ENCODE measurements around the gene NXN. TPM values are rescaled to one million over a fixed set of nuclear protein-coding genes. Genes with fewer than 3 reads are reported as not detected.
A peak's percentile ranks its signal among the peaks of the same experiment; 100 is the strongest.
"Not testable (repeated sequence)": the region's sequence is repeated elsewhere in the genome, so short reads cannot be mapped to it uniquely, and the experiment has no call there.

The NXN gene
- total and polyA plus RNA-seq, 2 experiments from 2014 or later, result 8.0 to 41.9 TPM

DNA sequence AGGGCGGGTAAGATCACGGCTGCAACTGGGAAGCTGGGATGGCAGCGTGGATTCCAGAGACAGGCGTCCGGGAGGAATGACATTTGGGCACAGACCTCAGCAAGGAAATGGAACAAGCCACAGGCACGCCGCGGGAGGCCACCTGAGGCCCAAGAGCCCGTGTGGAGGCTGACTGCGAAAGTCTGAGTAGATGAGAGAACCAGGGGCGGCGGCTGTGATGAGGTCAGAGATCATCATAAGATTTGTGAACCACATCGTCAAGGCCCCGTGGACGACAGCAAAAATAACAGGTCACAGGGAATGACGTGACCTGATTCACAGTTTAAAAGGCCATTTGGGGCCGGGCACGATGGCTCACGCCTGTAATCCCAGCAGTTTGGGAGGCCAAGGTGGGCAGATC, 149.2 kb downstream of the NXN start:
- no peaks in the 10 kb centered on the region for H3K9me2 ChIP-seq (ENCODE audit: insufficient read depth)
- no peak overlapping the region for H2AFZ ChIP-seq
- no peaks in the 10 kb centered on the region for H3K4me1 ChIP-seq (ENCODE audit: insufficient read depth)
- TF ChIP-seq EZH2 (IDR thresholded peaks at IDR 0.05; ENCODE audit: insufficient read depth, poor library complexity, severe bottlenecking), result no peak
- TF ChIP-seq EZH2phosphoT487 (IDR thresholded peaks at IDR 0.05; ENCODE audit: insufficient read depth, low read depth), result no peak
- no peak overlapping the region for H3K4me2 ChIP-seq (ENCODE audit: unreplicated experiment)
- 90 to 93% methylated on average over 19 of the region's 19 CpGs for WGBS, 2 experiments (ENCODE audit: low coverage in 1 of 2, low lambda C conversion rate in 2 of 2, missing lambda C conversion rate in 2 of 2)
- DNase-seq, result no peak
- no peak overlapping the region for H3K27ac ChIP-seq
- H3K79me2 ChIP-seq (ENCODE audit: insufficient read depth), result peaks cover 50% of the 10 kb centered on the region; the same call in 1 of the 2 replicates
- no peaks in the 10 kb centered on the region for H3K27me3 ChIP-seq (replicated peaks; ENCODE audit: insufficient read depth)
- no peak overlapping the region for H3K4me3 ChIP-seq
- H3K9ac ChIP-seq, result no peak overlapping the region
- H3K36me3 ChIP-seq (ENCODE audit: low read depth), result no peaks in the 10 kb centered on the region
- H3K9me3 ChIP-seq (ENCODE audit: low read depth), result no peaks in the 10 kb centered on the region
- H4K20me1 ChIP-seq (ENCODE audit: insufficient read depth), result no peaks in the 10 kb centered on the region
- in situ Hi-C loops (cut with MboI), result no loop called here
- peaks cover 9% of the 10 kb centered on the region for H3F3A ChIP-seq (ENCODE audit: insufficient read depth)

GRCh38 chr17:829614-830013, 150.0 kb downstream of the NXN start:
- H3K4me3 ChIP-seq; H3F3A ChIP-seq (ENCODE audit: insufficient read depth); H3K9me3 ChIP-seq (ENCODE audit: low read depth); H3K27me3 ChIP-seq (replicated peaks; ENCODE audit: insufficient read depth); H4K20me1 ChIP-seq (ENCODE audit: insufficient read depth); H2AFZ ChIP-seq; H3K27ac ChIP-seq; H3K4me1 ChIP-seq (ENCODE audit: insufficient read depth); in situ Hi-C loops (cut with MboI); H3K9ac ChIP-seq; DNase-seq; H3K36me3 ChIP-seq (ENCODE audit: low read depth); H3K4me2 ChIP-seq (ENCODE audit: unreplicated experiment); H3K9me2 ChIP-seq (ENCODE audit: insufficient read depth): not testable (repeated sequence)
- peaks cover 50% of the 10 kb centered on the region; the same call in 1 of the 2 replicates for H3K79me2 ChIP-seq (ENCODE audit: insufficient read depth)
- WGBS, 2 experiments (ENCODE audit: low coverage in 1 of 2, low lambda C conversion rate in 2 of 2, missing lambda C conversion rate in 2 of 2), result 81% methylated on average over 3 of the region's 3 CpGs

DNA sequence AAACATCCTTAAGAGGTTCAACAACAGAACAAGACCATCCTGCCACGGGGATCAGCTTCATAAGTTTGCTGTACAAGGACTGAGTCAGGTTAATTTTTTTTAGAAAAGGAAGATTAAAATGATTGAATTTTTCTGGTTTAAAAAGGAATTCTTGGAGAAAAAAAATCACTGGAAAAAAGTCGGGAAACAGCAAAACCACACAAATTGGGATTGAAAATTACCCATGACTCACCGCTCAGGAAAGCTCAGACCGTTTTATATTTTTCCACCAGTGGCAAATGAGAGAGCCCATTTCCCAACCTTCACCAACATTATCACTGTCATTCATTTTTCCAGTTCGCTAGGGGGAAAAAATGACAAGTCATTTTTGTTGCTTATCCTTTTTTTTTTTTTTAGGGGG, 150.8 kb downstream of the NXN start:
- peak; percentile 44 for DNase-seq
- no peak overlapping the region for H3K27ac ChIP-seq
- H3K4me2 ChIP-seq (ENCODE audit: unreplicated experiment), result no peak overlapping the region
- no peaks in the 10 kb centered on the region for H3K36me3 ChIP-seq (ENCODE audit: low read depth)
- TF ChIP-seq EZH2phosphoT487 (IDR thresholded peaks at IDR 0.05; ENCODE audit: insufficient read depth, low read depth), result no peak
- TF ChIP-seq EZH2 (IDR thresholded peaks at IDR 0.05; ENCODE audit: insufficient read depth, poor library complexity, severe bottlenecking), result no peak
- no peak overlapping the region for H2AFZ ChIP-seq
- no peaks in the 10 kb centered on the region for H3K4me1 ChIP-seq (ENCODE audit: insufficient read depth)
- no peaks in the 10 kb centered on the region for H3K27me3 ChIP-seq (replicated peaks; ENCODE audit: insufficient read depth)
- no peaks in the 10 kb centered on the region for H4K20me1 ChIP-seq (ENCODE audit: insufficient read depth)
- in situ Hi-C loops (cut with MboI), result no loop called here
- peaks cover 41% of the 10 kb centered on the region; the same call in 1 of the 2 replicates for H3K79me2 ChIP-seq (ENCODE audit: insufficient read depth)
- no peak overlapping the region for H3K4me3 ChIP-seq
- H3K9me2 ChIP-seq (ENCODE audit: insufficient read depth), result no peaks in the 10 kb centered on the region
- H3K9me3 ChIP-seq (ENCODE audit: low read depth), result no peaks in the 10 kb centered on the region
- H3K9ac ChIP-seq, result no peak overlapping the region
- no peaks in the 10 kb centered on the region for H3F3A ChIP-seq (ENCODE audit: insufficient read depth)
- WGBS, 2 experiments (ENCODE audit: low coverage in 1 of 2, low lambda C conversion rate in 2 of 2, missing lambda C conversion rate in 2 of 2), result 49 to 65% methylated on average over 5 of the region's 5 CpGs

DNA sequence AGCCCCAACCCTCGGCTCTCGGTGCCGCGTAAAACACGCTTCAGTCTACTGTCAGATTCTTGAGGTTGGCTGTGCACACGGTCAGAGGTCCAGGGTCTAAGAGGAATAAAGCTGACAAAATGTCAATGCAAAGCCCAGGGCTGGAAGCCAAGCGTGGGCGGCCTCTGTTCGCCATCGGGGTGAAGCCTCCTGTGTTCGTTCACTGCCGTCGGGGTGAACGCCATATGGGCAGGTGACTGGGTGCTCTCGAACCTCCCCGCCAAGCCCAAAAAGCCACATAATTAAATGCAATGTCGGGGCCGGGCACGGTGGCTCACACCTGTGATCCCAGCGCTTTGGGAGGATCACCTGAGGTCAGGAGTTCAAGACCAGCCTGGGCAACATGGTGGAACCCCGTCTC, 152.8 kb downstream of the NXN start:
- TF ChIP-seq EZH2 (IDR thresholded peaks at IDR 0.05; ENCODE audit: insufficient read depth, poor library complexity, severe bottlenecking), result no peak

DNA sequence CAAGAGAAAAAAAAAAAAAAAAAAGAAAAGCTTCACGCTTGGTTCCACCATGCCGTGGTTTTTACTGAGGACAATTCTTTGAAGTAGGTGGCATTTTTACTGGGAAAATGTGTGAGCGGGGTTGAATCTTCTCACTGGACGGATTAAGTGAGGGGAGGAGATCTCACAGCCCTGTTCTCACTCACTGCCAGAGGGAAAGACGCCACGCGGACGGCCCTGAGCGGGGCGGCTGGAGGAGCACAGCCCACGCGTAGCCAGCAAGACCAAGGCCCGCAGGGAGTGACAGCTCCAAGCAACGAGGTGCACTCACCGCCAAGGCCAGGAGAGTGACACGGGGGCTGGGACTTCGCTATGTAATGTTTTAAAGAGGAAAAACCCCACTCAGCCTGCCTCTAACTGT, 154.4 kb downstream of the NXN start:
- 86 to 90% methylated on average over 17 of the region's 17 CpGs for WGBS, 2 experiments (ENCODE audit: low coverage in 1 of 2, low lambda C conversion rate in 2 of 2, missing lambda C conversion rate in 2 of 2)
- peaks cover 18% of the 10 kb centered on the region; the same call in 1 of the 2 replicates for H3K79me2 ChIP-seq (ENCODE audit: insufficient read depth)
- H3K9me3 ChIP-seq (ENCODE audit: low read depth), result no peaks in the 10 kb centered on the region
- no peaks in the 10 kb centered on the region for H3K9me2 ChIP-seq (ENCODE audit: insufficient read depth)
- no peaks in the 10 kb centered on the region for H3K36me3 ChIP-seq (ENCODE audit: low read depth)
- H3K27ac ChIP-seq, result no peak overlapping the region
- H3K9ac ChIP-seq, result no peak overlapping the region
- in situ Hi-C loops (cut with MboI), result no loop called here
- H3K4me1 ChIP-seq (ENCODE audit: insufficient read depth), result no peaks in the 10 kb centered on the region
- no peak overlapping the region for H2AFZ ChIP-seq
- no peaks in the 10 kb centered on the region for H3F3A ChIP-seq (ENCODE audit: insufficient read depth)
- no peak overlapping the region for H3K4me3 ChIP-seq
- no peak for TF ChIP-seq EZH2phosphoT487 (IDR thresholded peaks at IDR 0.05; ENCODE audit: insufficient read depth, low read depth)
- no peak for TF ChIP-seq EZH2 (IDR thresholded peaks at IDR 0.05; ENCODE audit: insufficient read depth, poor library complexity, severe bottlenecking)
- no peak for DNase-seq
- no peaks in the 10 kb centered on the region for H3K27me3 ChIP-seq (replicated peaks; ENCODE audit: insufficient read depth)
- no peak overlapping the region for H3K4me2 ChIP-seq (ENCODE audit: unreplicated experiment)
- H4K20me1 ChIP-seq (ENCODE audit: insufficient read depth), result no peaks in the 10 kb centered on the region

More for the DNA sequence above, 152.8 kb downstream of the NXN start:
- Histone ChIP-seq H3K27me3 (replicated peaks; ENCODE audit: insufficient read depth) (no peaks in the 10 kb centered on the region), H3K4me2 (ENCODE audit: unreplicated experiment) (no peak overlapping the region), H3K4me3 (no peak overlapping the region), H3K4me1 (ENCODE audit: insufficient read depth) (no peaks in the 10 kb centered on the region), H3K9ac (no peak overlapping the region), H4K20me1 (ENCODE audit: insufficient read depth) (no peaks in the 10 kb centered on the region), H3K27ac (no peak overlapping the region), H3K36me3 (ENCODE audit: low read depth) (no peaks in the 10 kb centered on the region), H2AFZ (no peak overlapping the region), H3F3A (ENCODE audit: insufficient read depth) (no peaks in the 10 kb centered on the region), H3K9me3 (ENCODE audit: low read depth) (no peaks in the 10 kb centered on the region), H3K79me2 (ENCODE audit: insufficient read depth) (peaks cover 26% of the 10 kb centered on the region; the same call in 1 of the 2 replicates), H3K9me2 (ENCODE audit: insufficient read depth) (no peaks in the 10 kb centered on the region)
- DNase-seq, result no peak
- 96 to 99% methylated on average over 21 of the region's 21 CpGs for WGBS, 2 experiments (ENCODE audit: low coverage in 1 of 2, low lambda C conversion rate in 2 of 2, missing lambda C conversion rate in 2 of 2)
- in situ Hi-C loops (cut with MboI), result no loop called here

All from GM23248 (cell line).